HFF-Myc (cell line): ENCODE results near the gene PFKP.

Experiments
- DNase-seq: peaks from one replicate; pipeline ENCODE4 v3.0.0-alpha.2; 2011; ENCODE audit warnings: low read depth; ENCODE audit errors: extremely low read depth
- H3K4me3 ChIP-seq: replicated peaks from 2 replicates; pipeline ENCODE4 v1.5.1; 2011; ENCODE audit warnings: low read depth, mild to moderate bottlenecking, control low read depth, low read length
- CTCF ChIP-seq: IDR thresholded peaks from 2 replicates; pipeline ENCODE4 v1.5.1; 2012; ENCODE audit warnings: mild to moderate bottlenecking, low read depth, low read length, control low read depth; ENCODE audit errors: missing control alignments

PFKP gene

GRCh38 chr10:3186368-3186767, 119.0 kb downstream of the PFKP start:
- no peak for TF ChIP-seq CTCF
- H3K4me3 ChIP-seq = no peak overlapping the region
- DNase-seq = no peak
